Measurements from ENCODE around the gene EAF1. TPM values are rescaled to one million over a fixed set of nuclear protein-coding genes. Genes with fewer than 3 reads are reported as not detected.
"Not testable (repeated sequence)": the region's sequence is repeated elsewhere in the genome, so short reads cannot be mapped to it uniquely, and the experiment has no call there.

Gene EAF1
- total RNA-seq, 1 experiment from 2014 or later = 20.8 TPM

- no peak for DNase-seq (ENCODE audit: low read depth)
Measured at GRCh38 chr3:15452156-15452555, 24.8 kb downstream of the EAF1 start.

DNA sequence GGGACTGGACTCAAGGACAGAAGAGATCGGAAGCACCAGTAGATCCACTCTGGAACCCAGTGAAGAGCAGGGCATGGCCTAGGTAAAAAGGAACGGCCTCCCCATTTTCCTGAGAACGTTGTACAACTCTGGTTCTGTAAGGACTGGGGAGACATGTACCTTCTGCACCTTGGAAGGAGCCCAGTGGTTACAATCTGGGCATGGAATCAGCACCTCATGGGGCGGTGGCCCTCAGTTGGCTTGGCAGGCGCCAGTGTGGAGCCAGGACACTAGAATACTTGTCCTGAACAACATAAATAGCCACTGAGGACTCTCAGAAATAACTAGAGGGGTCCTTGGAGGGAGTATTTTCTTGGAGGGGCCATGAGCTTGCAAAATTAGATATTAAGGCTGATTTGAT, 25.6 kb downstream of the EAF1 start:
- no peak for DNase-seq (ENCODE audit: low read depth)

DNA sequence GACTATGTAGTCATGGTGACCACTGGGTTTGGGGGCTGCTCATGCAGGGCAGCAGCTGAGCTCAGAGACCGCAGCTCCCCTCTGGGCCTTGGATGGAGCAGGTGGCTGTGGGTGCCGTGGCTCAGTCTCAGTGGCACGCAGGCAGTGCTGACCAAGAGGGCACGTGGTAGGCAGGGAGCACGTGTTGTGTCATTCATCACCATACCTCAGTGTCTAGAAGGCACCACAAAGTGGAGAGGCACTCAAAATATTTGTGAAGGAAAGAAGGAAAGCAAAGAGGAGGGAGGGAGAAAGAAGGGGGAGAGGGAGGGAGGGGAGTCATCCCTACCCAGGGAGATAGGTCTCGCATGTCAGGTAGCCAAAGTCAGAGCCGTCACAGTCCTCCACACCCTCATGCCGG, 26.1 kb downstream of the EAF1 start:
- no peak for DNase-seq (ENCODE audit: low read depth)

DNA sequence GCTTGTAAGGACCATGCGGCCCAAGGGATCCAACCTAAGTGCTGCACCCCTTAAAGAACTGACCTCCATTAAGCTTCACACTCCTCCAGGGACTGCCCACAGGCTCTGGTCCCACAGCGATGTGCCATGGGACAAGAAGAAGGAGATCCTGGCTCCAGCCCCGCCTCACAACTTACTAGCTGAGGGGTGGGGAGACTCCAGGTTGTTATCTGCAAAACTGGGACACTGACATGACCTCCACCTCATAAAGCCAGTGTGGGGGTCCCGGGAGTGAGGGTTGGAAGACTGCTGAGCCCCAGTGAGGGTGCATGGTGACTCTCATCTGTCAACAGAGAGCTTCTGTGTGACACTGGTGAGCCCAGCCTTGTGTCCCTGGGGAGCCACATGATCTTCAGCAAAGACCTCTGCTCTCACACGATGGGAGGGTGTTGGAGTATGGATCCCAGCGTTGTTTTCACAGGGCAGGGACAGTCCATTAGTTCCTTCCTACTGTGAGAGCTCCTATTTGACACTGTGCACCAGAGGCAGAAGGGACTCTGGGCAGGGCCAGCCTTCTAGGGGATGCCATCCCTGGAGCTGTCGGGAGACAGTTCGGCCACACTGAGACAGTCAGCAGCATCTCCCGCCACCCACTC, 26.7 kb downstream of the EAF1 start:
- DNase-seq (ENCODE audit: low read depth) = no peak

DNA sequence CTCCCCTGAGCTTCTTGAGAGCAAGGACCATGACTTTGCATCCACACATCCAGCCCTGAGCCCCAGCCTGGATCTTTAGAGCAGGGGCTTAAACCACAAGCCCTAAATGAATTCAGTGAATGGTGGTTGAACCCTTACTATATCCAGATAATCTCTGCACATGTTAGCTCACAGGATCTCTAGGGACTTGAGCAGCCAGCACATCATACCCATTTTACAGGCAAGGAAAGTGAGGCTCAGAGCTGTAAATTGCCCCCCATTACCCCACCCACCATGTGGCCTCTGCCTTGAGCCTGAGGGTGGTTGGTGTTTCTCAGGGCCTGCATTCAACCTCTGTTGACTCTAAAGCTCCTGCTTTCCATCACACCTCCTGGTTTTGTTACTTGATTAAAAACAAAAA, 27.6 kb downstream of the EAF1 start:
- DNase-seq (ENCODE audit: low read depth) = no peak

GRCh38 chr3:15455756-15456155, 28.4 kb downstream of the EAF1 start:
- DNase-seq (ENCODE audit: low read depth) = no peak

- DNase-seq (ENCODE audit: low read depth) = no peak
Measured at GRCh38 chr3:15456321-15456720, 28.9 kb downstream of the EAF1 start.

- not testable (repeated sequence) for DNase-seq (ENCODE audit: low read depth)
Measured at GRCh38 chr3:15456915-15457314, 29.5 kb downstream of the EAF1 start.

DNA sequence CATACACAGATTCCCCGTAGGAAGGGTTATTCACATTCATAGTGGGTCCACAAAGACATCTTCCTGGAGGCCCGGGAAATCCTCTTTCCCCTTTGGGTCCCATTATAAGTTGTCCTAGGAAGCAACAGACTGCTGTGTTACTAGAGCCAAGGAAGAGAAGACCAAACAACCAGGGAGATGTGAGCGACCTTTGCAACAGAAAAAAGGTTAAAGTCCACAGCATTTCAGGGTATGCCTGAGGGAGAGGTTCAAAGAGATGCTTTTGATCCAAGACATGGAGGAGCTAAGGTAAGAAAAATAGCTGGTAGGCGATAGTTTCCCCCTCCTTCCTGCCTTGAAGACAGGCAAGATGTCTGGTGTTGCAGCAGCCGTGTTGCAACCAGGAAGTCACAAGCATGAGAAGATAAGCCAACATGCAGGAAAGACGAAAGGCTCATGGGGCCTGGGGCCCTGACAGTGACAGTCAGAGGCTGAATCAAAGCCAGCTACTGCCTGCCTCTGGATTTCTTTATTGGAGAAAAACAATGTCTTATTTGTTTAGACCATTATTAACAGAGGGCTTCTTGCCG, 30.9 kb downstream of the EAF1 start:
- no peak for DNase-seq (ENCODE audit: low read depth)

GRCh38 chr3:15460891-15461531, 33.6 kb downstream of the EAF1 start:
- DNase-seq (ENCODE audit: low read depth) = no peak

GRCh38 chr3:15462451-15462850, 35.1 kb downstream of the EAF1 start:
- no peak for DNase-seq (ENCODE audit: low read depth)

- no peak for DNase-seq (ENCODE audit: low read depth)
Measured at GRCh38 chr3:15465876-15466585, 38.6 kb downstream of the EAF1 start.

- DNase-seq (ENCODE audit: low read depth) = no peak
Measured at GRCh38 chr3:15467227-15468181, 40.1 kb downstream of the EAF1 start.

DNA sequence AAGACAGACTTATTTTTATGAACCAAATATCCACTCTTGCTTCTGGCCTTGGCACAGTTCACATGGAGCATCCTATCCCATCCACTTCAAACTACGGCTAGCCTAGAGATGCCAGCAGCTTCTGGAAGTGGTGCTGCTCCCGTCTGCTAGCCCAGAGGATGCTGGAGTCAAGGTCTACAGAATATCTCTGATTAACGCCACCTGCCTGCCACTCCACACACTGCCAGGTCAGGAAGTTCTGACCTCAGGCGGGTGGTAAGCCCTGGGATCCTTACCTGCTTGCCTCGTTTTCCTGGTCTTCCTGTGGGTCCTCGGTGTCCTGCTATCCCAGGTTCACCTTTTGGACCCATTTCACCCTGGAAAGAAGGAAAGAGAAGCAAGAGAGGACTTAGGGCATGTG, 42.9 kb downstream of the EAF1 start:
- no peak for DNase-seq (ENCODE audit: low read depth)

DNA sequence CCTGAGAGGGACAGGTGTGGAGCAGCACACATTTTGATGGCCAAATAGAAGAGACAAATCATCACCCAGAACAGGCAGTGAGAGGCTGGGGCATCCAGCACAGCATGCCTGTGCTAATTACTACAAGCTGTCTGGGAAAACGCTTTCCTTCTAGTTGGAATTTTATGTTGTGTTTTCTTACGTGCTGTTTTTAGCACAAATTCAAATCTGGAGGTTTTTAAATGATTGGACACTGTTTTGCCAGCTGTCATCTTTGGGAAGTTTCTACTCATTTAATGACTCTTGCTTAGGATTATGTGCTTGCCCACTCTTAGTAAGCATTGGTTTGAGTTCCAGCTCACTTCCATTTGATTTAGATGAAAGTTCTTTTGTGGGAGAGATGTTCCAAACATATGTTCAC, 43.5 kb downstream of the EAF1 start:
- no peak for DNase-seq (ENCODE audit: low read depth)

GRCh38 chr3:15471861-15472260, 44.5 kb downstream of the EAF1 start:
- no peak for DNase-seq (ENCODE audit: low read depth)

- DNase-seq (ENCODE audit: low read depth) = no peak
Measured at GRCh38 chr3:15475161-15475560, 47.8 kb downstream of the EAF1 start.

GRCh38 chr3:15476378-15476777, 49.0 kb downstream of the EAF1 start:
- no peak for DNase-seq (ENCODE audit: low read depth)

DNA sequence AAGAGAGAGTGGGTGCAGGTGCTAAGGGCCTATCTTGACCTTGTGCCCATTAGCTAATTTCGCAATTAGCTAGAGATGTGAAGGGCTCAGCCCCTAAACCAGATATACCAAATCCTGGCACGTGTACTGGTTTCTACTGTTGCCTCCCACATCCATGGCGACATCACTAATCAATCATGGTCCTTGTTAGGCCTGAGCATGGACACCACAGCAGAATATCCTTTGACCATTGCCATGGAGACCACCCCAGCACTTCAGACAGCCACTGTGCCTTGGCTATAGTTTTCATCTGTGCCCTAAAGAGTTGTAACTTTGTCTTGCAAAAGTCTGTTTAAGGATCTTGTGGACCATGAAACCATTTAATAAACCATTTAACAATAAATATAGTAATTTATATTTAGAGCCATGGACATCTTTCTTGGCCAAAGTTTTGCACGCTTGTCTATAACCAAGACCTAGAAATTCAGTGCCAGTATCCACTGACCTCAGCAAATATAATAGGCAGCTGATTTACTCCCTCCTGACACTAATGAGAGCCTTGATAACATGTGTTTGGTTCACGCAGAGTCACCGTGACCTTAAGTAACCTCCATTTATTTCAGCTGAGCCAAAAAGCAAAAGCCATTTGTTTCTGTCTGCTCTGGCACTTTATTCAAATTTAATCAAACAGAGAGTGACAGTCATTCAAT, 50.7 kb downstream of the EAF1 start:
- DNase-seq (ENCODE audit: low read depth) = no peak

GRCh38 chr3:15478640-15478979, 51.2 kb downstream of the EAF1 start:
- no peak for DNase-seq (ENCODE audit: low read depth)

All from Daoy (cell line).